HCT116 (cell line): Measurements from ENCODE around the gene PPM1B. TPM values are rescaled to one million over a fixed set of nuclear protein-coding genes. Genes with fewer than 3 reads are reported as not detected.

Experiments
- ATAC-seq: fragments of 200-7000 bp; cut with Tn5 transposase; 2 replicates; pipeline ENCODE4 v1.9.1; 2020; ENCODE audit warnings: mild to moderate bottlenecking, moderate library complexity
- BruUV-seq: library from RNA; stranded (reverse); fragments of 400-500 nt; replicated peaks from 2 replicates; lab custom pipeline; 2021; lab: Mats Ljungman, UMichigan
- CTCF ChIA-PET: fragments of 300-600 bp; sonication (Branson Sonifier 250); formaldehyde crosslinking; loops from one replicate; lab custom pipeline; 2021; ENCODE audit warnings: antibody characterized with exemption; lab: Charles Lee
- POLR2A ChIA-PET: fragments of 300-600, 350-600 bp; sonication (Branson Sonifier 250); formaldehyde crosslinking; loops from one replicate; lab custom pipeline; 2021; ENCODE audit warnings: antibody characterized with exemption; lab: Charles Lee
- RAD21 ChIA-PET, 2 experiments: fragments of 300-600 bp; sonication (Branson Sonifier 250); formaldehyde crosslinking; loops; one replicate each; lab custom pipeline; 2023; ENCODE audit warnings: low total read pairs in 2 of 2; ENCODE audit not compliant: uncharacterized antibody in 2 of 2, unreplicated experiment in 2 of 2, low non-redundant PET in 1 of 2; lab: Charles Lee
- DNase-seq: peaks from one replicate; pipeline ENCODE4 v3.0.0-alpha.2; 2010; ENCODE audit warnings: low read depth, low spot score
- H2AFZ ChIP-seq: fragments of 200-600 bp; shearing (Covaris generic), sonication (generic); 2 replicates; pipeline ENCODE4 v1.6.1; 2017; ENCODE audit warnings: low read depth, mixed run types, mixed read lengths, antibody characterized with exemption, low read length; ENCODE audit not compliant: poor library complexity, severe bottlenecking
- H3K27ac ChIP-seq: 2 replicates; pipeline ENCODE4 v1.5.1; 2012; ENCODE audit warnings: low read depth, low read length
- H3K27me3 ChIP-seq: fragments of 200-600 bp; sonication (generic); 2 replicates; pipeline ENCODE4 v1.6.1; 2016; ENCODE audit warnings: mixed run types, low read length, mixed read lengths; ENCODE audit not compliant: insufficient read depth
- H3K36me3 ChIP-seq, 2 experiments: fragments of 200-500 bp in 1 of 2; fragments of 200-600 bp in 1 of 2; sonication (Bioruptor generic) in 1 of 2; sonication (generic) in 1 of 2; 2 replicates each; pipeline versions ENCODE4 v1.5.1 to v1.6.1; 2014 to 2016; ENCODE audit warnings: low read length in 2 of 2, inconsistent platforms in 1 of 2, mixed read lengths in 1 of 2, mixed run types in 1 of 2; ENCODE audit not compliant: insufficient read depth in 2 of 2, control insufficient read depth in 1 of 2
- H3K4me1 ChIP-seq, 2 experiments: fragments of 200-600 bp in 1 of 2; sonication (generic) in 1 of 2; 2 replicates each; pipeline versions ENCODE4 v1.5.1 to v1.6.1; 2012 to 2017; ENCODE audit warnings: low read length in 2 of 2, inconsistent platforms in 1 of 2, mild to moderate bottlenecking in 1 of 2, mixed read lengths in 1 of 2, mixed run types in 1 of 2, moderate library complexity in 1 of 2; ENCODE audit not compliant: insufficient read depth in 2 of 2, control insufficient read depth in 1 of 2
- H3K4me2 ChIP-seq: fragments of 200-600 bp; sonication (generic); 2 replicates; pipeline ENCODE4 v1.6.1; 2017; ENCODE audit warnings: mixed run types, low read length, mixed read lengths
- H3K4me3 ChIP-seq, 2 experiments: fragments of 200-600 bp in 1 of 2; sonication (generic) in 1 of 2; replicated peaks in 1 of 2; 2 replicates each; pipeline ENCODE4 v1.5.1; 2011 to 2016; ENCODE audit warnings: low read length in 2 of 2, control low read depth in 1 of 2, low read depth in 1 of 2, mild to moderate bottlenecking in 1 of 2, mixed read lengths in 1 of 2, mixed run types in 1 of 2
- H3K79me2 ChIP-seq: fragments of 200-600 bp; sonication (generic); 2 replicates; pipeline ENCODE4 v1.6.1; 2017; ENCODE audit warnings: mild to moderate bottlenecking, mixed run types, low read length, moderate library complexity, mixed read lengths; ENCODE audit not compliant: insufficient read depth
- H3K9ac ChIP-seq: fragments of 200-600 bp; sonication (generic); 2 replicates; pipeline ENCODE4 v1.6.1; 2016; ENCODE audit warnings: low read length, mixed read lengths
- H3K9me2 ChIP-seq: fragments of 200-600 bp; sonication (generic), shearing (Covaris generic); 2 replicates; pipeline ENCODE4 v1.6.1; 2017; ENCODE audit warnings: mixed run types, mild to moderate bottlenecking, moderate library complexity; ENCODE audit not compliant: insufficient read depth
- H3K9me3 ChIP-seq, 2 experiments: fragments of 200-500 bp in 1 of 2; fragments of 200-600 bp in 1 of 2; sonication (Bioruptor generic) in 1 of 2; sonication (generic) in 1 of 2; 2 replicates each; pipeline ENCODE4 v1.6.1; 2014 to 2017; ENCODE audit warnings: low read length in 2 of 2, mixed read lengths in 2 of 2, inconsistent platforms in 1 of 2, low read depth in 1 of 2, mild to moderate bottlenecking in 1 of 2, mixed run types in 1 of 2, moderate library complexity in 1 of 2; ENCODE audit not compliant: control insufficient read depth in 1 of 2, insufficient read depth in 1 of 2
- H4K20me1 ChIP-seq: fragments of 200-600 bp; sonication (generic), shearing (Covaris generic); 2 replicates; pipeline ENCODE4 v1.6.1; 2017; ENCODE audit warnings: mixed run types, mild to moderate bottlenecking, moderate library complexity; ENCODE audit not compliant: insufficient read depth
- ATF3 ChIP-seq: IDR thresholded peaks from 2 replicates; pipeline ENCODE4 v1.6.1; 2012
- CBX3 ChIP-seq: IDR thresholded peaks from 2 replicates; pipeline ENCODE4 v1.6.1; 2012; ENCODE audit warnings: low read depth
- CEBPB ChIP-seq: IDR thresholded peaks from 2 replicates; pipeline ENCODE4 v1.6.1; 2012; ENCODE audit warnings: low read depth
- CTCF ChIP-seq, 3 experiments: fragments of 200-600 bp in 1 of 3; sonication (generic) in 1 of 3; IDR thresholded peaks in 2 of 3; conservative IDR thresholded peaks in 1 of 3; 2 replicates each; pipeline ENCODE4 v1.5.1; 2012 to 2017; ENCODE audit warnings: low read depth in 2 of 3, low read length in 2 of 3, antibody characterized with exemption in 1 of 3, borderline replicate concordance in 1 of 3, control low read depth in 1 of 3, mild to moderate bottlenecking in 1 of 3, mixed read lengths in 1 of 3, mixed run types in 1 of 3, moderate library complexity in 1 of 3; ENCODE audit not compliant: insufficient read depth in 1 of 3
- EGR1 ChIP-seq: IDR thresholded peaks from 2 replicates; pipeline ENCODE4 v1.6.1; 2012; ENCODE audit warnings: low read depth
- ELF1 ChIP-seq: IDR thresholded peaks from 2 replicates; pipeline ENCODE4 v1.6.1; 2012; ENCODE audit warnings: low read depth, borderline replicate concordance
- EZH2 ChIP-seq: fragments of 200-600 bp; sonication (generic); IDR thresholded peaks from 2 replicates; pipeline ENCODE4 v1.6.1; 2017; ENCODE audit warnings: antibody characterized with exemption, mixed run types
- JUND ChIP-seq: IDR thresholded peaks from 2 replicates; pipeline ENCODE4 v1.6.1; 2012
- SIN3A ChIP-seq: IDR thresholded peaks from 2 replicates; pipeline ENCODE4 v1.6.1; 2012; ENCODE audit warnings: low read depth
- SP1 ChIP-seq: IDR thresholded peaks from 2 replicates; pipeline ENCODE4 v1.6.1; 2012; ENCODE audit warnings: low read depth
- SRF ChIP-seq: IDR thresholded peaks from 2 replicates; pipeline ENCODE4 v1.6.1; 2012; ENCODE audit warnings: low read depth
- TCF7L2 ChIP-seq: IDR thresholded peaks from 2 replicates; pipeline ENCODE4 v1.7.0; 2011; ENCODE audit warnings: borderline replicate concordance, inconsistent platforms; ENCODE audit not compliant: insufficient read depth, insufficient read length; ENCODE audit errors: extremely low read depth
- YY1 ChIP-seq: IDR thresholded peaks from 2 replicates; pipeline ENCODE4 v1.6.1; 2011; ENCODE audit warnings: low read length, low read depth, moderate library complexity, mild to moderate bottlenecking; ENCODE audit not compliant: insufficient replicate concordance; ENCODE audit errors: extremely low read depth
- ZFX ChIP-seq: fragments of 450-650 bp; IDR thresholded peaks from 2 replicates; pipeline ENCODE4 v1.6.1; 2017
- ZNF274 ChIP-seq: fragments of 200-500 bp; sonication (Bioruptor generic); IDR thresholded peaks from 2 replicates; pipeline ENCODE4 v1.6.1; 2014; ENCODE audit warnings: mild to moderate bottlenecking, low read depth, low read length, inconsistent platforms
- intact Hi-C: fragments of 100-400 bp; cut with micrococcal nuclease; formaldehyde crosslinking; loops from 2 replicates; pipeline ENCODE4 v1.10.0; 2022
- total RNA-seq: library from RNA; stranded (reverse); gene quantifications from one replicate; pipeline ENCODE4 v1.2.1, GENCODE V29; 2021; ENCODE audit not compliant: unreplicated experiment
- TF ChIP-seq, protein P1 (sequence below): IDR thresholded peaks from 2 replicates; pipeline ENCODE4 v1.6.1; 2011; ENCODE audit warnings: mild to moderate bottlenecking, low read length, moderate library complexity; ENCODE audit not compliant: insufficient replicate concordance; ENCODE audit errors: extremely low read depth
- TF ChIP-seq, protein P2 (sequence below): IDR thresholded peaks from 2 replicates; pipeline ENCODE4 v1.6.1; 2012
- TF ChIP-seq, protein P3 (sequence below): IDR thresholded peaks from 2 replicates; pipeline ENCODE4 v1.6.1; 2012; ENCODE audit warnings: low read depth

Gene PPM1B
- total RNA-seq, 1 experiment from 2014 or later: 36.9 TPM

GRCh38 chr2:44139741-44140140, 28.9 kb upstream of the PPM1B start:
- ChIA-PET CTCF (no interaction called here), RAD21 (no interaction called here), POLR2A (no interaction called here)
- Histone ChIP-seq H3K4me3 (no peak overlapping the region), H3K4me2 (no peak overlapping the region), H3K9me3 (no peaks in the 10 kb centered on the region), H3K27me3 (no peaks in the 10 kb centered on the region), H3K36me3 (no peaks in the 10 kb centered on the region), H3K79me2 (no peaks in the 10 kb centered on the region), H2AFZ (no peak overlapping the region), H4K20me1 (no peaks in the 10 kb centered on the region), H3K27ac (no peak overlapping the region), H3K9ac (no peak overlapping the region), H3K4me1 (peaks cover 0 to 10% of the 10 kb centered on the region in 2 experiments; a peak in 1 of 4 replicates)
- intact Hi-C loops: no loop called here
- DNase-seq: no peak
- no peak for ATAC-seq
- BruUV-seq: no TSS peak
- TF ChIP-seq CBX3 (no peak), YY1 (no peak), TCF7L2 (no peak), ELF1 (no peak), ZNF274 (no peak), EGR1 (no peak), ATF3 (no peak), SP1 (no peak), JUND (no peak), CTCF (IDR thresholded peaks at IDR 0.05 in 2 of 3, conservative IDR thresholded peaks at IDR 0.05 in 1 of 3; ENCODE audit: borderline replicate concordance in 1 of 3, insufficient read depth in 1 of 3, low read depth in 2 of 3, low read length in 2 of 3) (no peak), SIN3A (no peak), SRF (no peak), ZFX (no peak), CEBPB (no peak), EZH2 (no peak)
- TF ChIP-seq, protein P1, sequence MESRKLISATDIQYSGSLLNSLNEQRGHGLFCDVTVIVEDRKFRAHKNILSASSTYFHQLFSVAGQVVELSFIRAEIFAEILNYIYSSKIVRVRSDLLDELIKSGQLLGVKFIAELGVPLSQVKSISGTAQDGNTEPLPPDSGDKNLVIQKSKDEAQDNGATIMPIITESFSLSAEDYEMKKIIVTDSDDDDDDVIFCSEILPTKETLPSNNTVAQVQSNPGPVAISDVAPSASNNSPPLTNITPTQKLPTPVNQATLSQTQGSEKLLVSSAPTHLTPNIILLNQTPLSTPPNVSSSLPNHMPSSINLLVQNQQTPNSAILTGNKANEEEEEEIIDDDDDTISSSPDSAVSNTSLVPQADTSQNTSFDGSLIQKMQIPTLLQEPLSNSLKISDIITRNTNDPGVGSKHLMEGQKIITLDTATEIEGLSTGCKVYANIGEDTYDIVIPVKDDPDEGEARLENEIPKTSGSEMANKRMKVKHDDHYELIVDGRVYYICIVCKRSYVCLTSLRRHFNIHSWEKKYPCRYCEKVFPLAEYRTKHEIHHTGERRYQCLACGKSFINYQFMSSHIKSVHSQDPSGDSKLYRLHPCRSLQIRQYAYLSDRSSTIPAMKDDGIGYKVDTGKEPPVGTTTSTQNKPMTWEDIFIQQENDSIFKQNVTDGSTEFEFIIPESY: no peak
- TF ChIP-seq, protein P2, sequence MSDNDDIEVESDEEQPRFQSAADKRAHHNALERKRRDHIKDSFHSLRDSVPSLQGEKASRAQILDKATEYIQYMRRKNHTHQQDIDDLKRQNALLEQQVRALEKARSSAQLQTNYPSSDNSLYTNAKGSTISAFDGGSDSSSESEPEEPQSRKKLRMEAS: no peak
- TF ChIP-seq, protein P3, sequence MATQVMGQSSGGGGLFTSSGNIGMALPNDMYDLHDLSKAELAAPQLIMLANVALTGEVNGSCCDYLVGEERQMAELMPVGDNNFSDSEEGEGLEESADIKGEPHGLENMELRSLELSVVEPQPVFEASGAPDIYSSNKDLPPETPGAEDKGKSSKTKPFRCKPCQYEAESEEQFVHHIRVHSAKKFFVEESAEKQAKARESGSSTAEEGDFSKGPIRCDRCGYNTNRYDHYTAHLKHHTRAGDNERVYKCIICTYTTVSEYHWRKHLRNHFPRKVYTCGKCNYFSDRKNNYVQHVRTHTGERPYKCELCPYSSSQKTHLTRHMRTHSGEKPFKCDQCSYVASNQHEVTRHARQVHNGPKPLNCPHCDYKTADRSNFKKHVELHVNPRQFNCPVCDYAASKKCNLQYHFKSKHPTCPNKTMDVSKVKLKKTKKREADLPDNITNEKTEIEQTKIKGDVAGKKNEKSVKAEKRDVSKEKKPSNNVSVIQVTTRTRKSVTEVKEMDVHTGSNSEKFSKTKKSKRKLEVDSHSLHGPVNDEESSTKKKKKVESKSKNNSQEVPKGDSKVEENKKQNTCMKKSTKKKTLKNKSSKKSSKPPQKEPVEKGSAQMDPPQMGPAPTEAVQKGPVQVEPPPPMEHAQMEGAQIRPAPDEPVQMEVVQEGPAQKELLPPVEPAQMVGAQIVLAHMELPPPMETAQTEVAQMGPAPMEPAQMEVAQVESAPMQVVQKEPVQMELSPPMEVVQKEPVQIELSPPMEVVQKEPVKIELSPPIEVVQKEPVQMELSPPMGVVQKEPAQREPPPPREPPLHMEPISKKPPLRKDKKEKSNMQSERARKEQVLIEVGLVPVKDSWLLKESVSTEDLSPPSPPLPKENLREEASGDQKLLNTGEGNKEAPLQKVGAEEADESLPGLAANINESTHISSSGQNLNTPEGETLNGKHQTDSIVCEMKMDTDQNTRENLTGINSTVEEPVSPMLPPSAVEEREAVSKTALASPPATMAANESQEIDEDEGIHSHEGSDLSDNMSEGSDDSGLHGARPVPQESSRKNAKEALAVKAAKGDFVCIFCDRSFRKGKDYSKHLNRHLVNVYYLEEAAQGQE: no peak
- TF ChIP-seq, all 23 proteins: peak for 0
- H3K9me2 ChIP-seq: no peaks in the 10 kb centered on the region
